GM12878 (cell line): ENCODE results near the gene HINFP. TPM values are rescaled to one million over a fixed set of nuclear protein-coding genes. Genes with fewer than 3 reads are reported as not detected.

Experiments
- ATAC-seq: fragments of 200-7000 bp; cut with Tn5 transposase; 3 replicates; pipeline ENCODE4 v1.9.1; 2020; ENCODE audit warnings: mild to moderate bottlenecking, moderate library complexity
- BruUV-seq: library from RNA; stranded (reverse); fragments of 400-500 nt; replicated peaks from 2 replicates; lab custom pipeline; 2021; lab: Mats Ljungman, UMichigan
- CTCF ChIA-PET: fragments of 300-600 bp; sonication (Branson Sonifier 250); formaldehyde crosslinking; extraction: SDS; loops from one replicate; lab custom pipeline; 2021; ENCODE audit warnings: inconsistent platforms; lab: Yijun Ruan, JAX
- POLR2A ChIA-PET: fragments of 350-600 bp; formaldehyde crosslinking; extraction: SDS; loops from one replicate; lab custom pipeline; 2021; ENCODE audit warnings: inconsistent platforms; lab: Charles Lee
- RAD21 ChIA-PET: fragments of 300-600 bp; sonication (Branson Sonifier 250); formaldehyde crosslinking; loops from one replicate; lab custom pipeline; 2023; ENCODE audit warnings: antibody characterized with exemption; ENCODE audit not compliant: unreplicated experiment; lab: Charles Lee
- SMC1A ChIA-PET: fragments of 300-600 bp; sonication (Branson Sonifier 250); formaldehyde crosslinking; loops from one replicate; lab custom pipeline; 2023; ENCODE audit not compliant: unreplicated experiment, uncharacterized antibody; lab: Charles Lee
- DNase-seq: peaks from one replicate; pipeline ENCODE4 v3.0.0-alpha.2; 2011; ENCODE audit warnings: low read depth, low spot score
- FAIRE-seq: peaks from 3 replicates; lab custom pipeline; 2011; peaks lifted over from hg19 to GRCh38; lab: Jason Lieb, UNC
- H2AFZ ChIP-seq: 2 replicates; pipeline ENCODE4 v1.6.0; 2011; ENCODE audit warnings: low read depth, low read length, control low read depth; ENCODE audit not compliant: control insufficient read depth
- H3K27ac ChIP-seq: 2 replicates; pipeline ENCODE4 v1.5.1; 2011; ENCODE audit warnings: control low read depth; ENCODE audit not compliant: control insufficient read depth, insufficient read depth
- H3K27me3 ChIP-seq, 2 experiments: replicated peaks in 1 of 2; 2 replicates each; pipeline versions ENCODE4 v1.6.0 to v1.6.1; 2011; ENCODE audit warnings: low read length in 1 of 2; ENCODE audit not compliant: control insufficient read depth in 2 of 2, insufficient read depth in 2 of 2
- H3K36me3 ChIP-seq, 2 experiments: 2 replicates each; pipeline ENCODE4 v1.5.1; 2011; ENCODE audit warnings: low read length in 1 of 2; ENCODE audit not compliant: control insufficient read depth in 2 of 2, insufficient read depth in 2 of 2
- H3K4me1 ChIP-seq: 2 replicates; pipeline ENCODE4 v1.6.1; 2011; ENCODE audit warnings: mild to moderate bottlenecking, low read length, moderate library complexity, mixed read lengths; ENCODE audit not compliant: control insufficient read depth, insufficient read depth
- H3K4me2 ChIP-seq: 2 replicates; pipeline ENCODE4 v1.6.0; 2011; ENCODE audit warnings: control low read depth; ENCODE audit not compliant: control insufficient read depth, insufficient read depth
- H3K4me3 ChIP-seq: fragments of 200-600 bp; sonication (generic); 2 replicates; pipeline ENCODE4 v1.5.1; 2016
- H3K79me2 ChIP-seq: 2 replicates; pipeline ENCODE4 v1.6.0; 2011; ENCODE audit warnings: low read length; ENCODE audit not compliant: control insufficient read depth, insufficient read depth
- H3K9ac ChIP-seq: 2 replicates; pipeline ENCODE4 v1.8.0; 2011; ENCODE audit warnings: low read length, control low read depth, mixed read lengths; ENCODE audit not compliant: control insufficient read depth, insufficient read depth
- H3K9me3 ChIP-seq: replicated peaks from 3 replicates; pipeline ENCODE4 v1.5.1; 2011; ENCODE audit warnings: mild to moderate bottlenecking, low read length; ENCODE audit not compliant: control insufficient read depth, insufficient read depth
- H4K20me1 ChIP-seq: 2 replicates; pipeline ENCODE4 v1.6.0; 2011; ENCODE audit not compliant: control insufficient read depth, insufficient read depth
- BCL11A ChIP-seq: IDR thresholded peaks from 2 replicates; pipeline ENCODE4 v1.6.1; 2011; ENCODE audit warnings: low read depth, low read length
- CBX3 ChIP-seq: fragments of 200-600 bp; sonication (generic); IDR thresholded peaks from 2 replicates; pipeline ENCODE4 v1.6.1; 2016; ENCODE audit warnings: low read depth, borderline replicate concordance
- EGR1 ChIP-seq, 2 experiments: IDR thresholded peaks; 1 replicate in 1 of 2; 2 replicates in 1 of 2; pipeline ENCODE4 v1.6.1; 2011 to 2012; ENCODE audit warnings: low read depth in 2 of 2, low read length in 2 of 2, borderline replicate concordance in 1 of 2, mild to moderate bottlenecking in 1 of 2, moderate library complexity in 1 of 2
- MYC ChIP-seq: IDR thresholded peaks from 2 replicates; pipeline ENCODE4 v1.6.1; 2011; ENCODE audit warnings: mild to moderate bottlenecking, low read length, moderate library complexity, inconsistent platforms; ENCODE audit not compliant: insufficient read depth, insufficient replicate concordance, insufficient read length, severe bottlenecking
- NRF1 ChIP-seq: conservative IDR thresholded peaks from 2 replicates; pipeline ENCODE4 v1.6.1; 2011; ENCODE audit warnings: mild to moderate bottlenecking, low read depth, low read length, improper control_type of control experiment
- TBL1XR1 ChIP-seq: IDR thresholded peaks from 2 replicates; pipeline ENCODE4 v1.6.1; 2012; ENCODE audit warnings: low read depth, low read length, improper control_type of control experiment
- WGBS: methylation state at CpG from one replicate; pipeline ENCODE4 v1.1.6; 2016; ENCODE audit warnings: low lambda C conversion rate; ENCODE audit not compliant: insufficient replicate concordance, insufficient coverage; ENCODE audit errors: missing lambda C conversion rate; 5-methylcytosine and 5-hydroxymethylcytosine counted together
- in situ Hi-C: fragments of 300-500 bp; cut with MboI; formaldehyde crosslinking; loops from 9 replicates; pipeline ENCODE4 v1.14.3; 2018; ENCODE audit warnings: mixed read lengths
- intact Hi-C: fragments of 100-400 bp; cut with micrococcal nuclease; formaldehyde crosslinking; loops from one replicate; pipeline ENCODE4 v1.14.2; 2022; ENCODE audit not compliant: unreplicated experiment
- polyA plus RNA-seq, 11 experiments: library from polyadenylated mRNA; depleted of rRNA in 4 of 11; unstranded in 6 of 11; stranded (reverse) in 5 of 11; fragments of >200 nt; fragmentation: Nextera tagmentation in 4 of 11; fragmentation: Illumina TruSeq in 1 of 11; extraction: Ambion mirVana in 4 of 11; extraction: Trizol in 1 of 11; gene quantifications; 1 replicate in 1 of 11; 2 replicates in 10 of 11; pipeline versions ENCODE4 v1.2.1 to v1.2.3, GENCODE V29; 2011 to 2016; ENCODE audit warnings: inconsistent platforms in 2 of 11, missing spikeins in 2 of 11, low read depth in 1 of 11
- total RNA-seq, 4 experiments: library from RNA; depleted of rRNA in 3 of 4; stranded (reverse); fragments of >200 nt in 3 of 4; fragmentation: Illumina TruSeq in 1 of 4; extraction: Trizol in 1 of 4; gene quantifications; 2 replicates each; pipeline versions ENCODE4 v1.2.1 to v1.2.3, GENCODE V29; 2013 to 2021
- TF ChIP-seq, protein P1 (sequence below): fragments of 450-650 bp; conservative IDR thresholded peaks from 2 replicates; pipeline ENCODE4 v1.6.1; 2017; ENCODE audit warnings: mild to moderate bottlenecking, moderate library complexity
- TF ChIP-seq, protein P2 (sequence below): fragments of 450-650 bp; IDR thresholded peaks from 2 replicates; pipeline ENCODE4 v1.6.1; 2017; ENCODE audit warnings: mild to moderate bottlenecking, moderate library complexity

Gene HINFP
- total and polyA plus RNA-seq, 10 of the 15 experiments (the other 5 are each of a cell fraction or from before 2014, with no cell fraction given), result 13.1 to 26.3 (median 18.6) TPM

DNA sequence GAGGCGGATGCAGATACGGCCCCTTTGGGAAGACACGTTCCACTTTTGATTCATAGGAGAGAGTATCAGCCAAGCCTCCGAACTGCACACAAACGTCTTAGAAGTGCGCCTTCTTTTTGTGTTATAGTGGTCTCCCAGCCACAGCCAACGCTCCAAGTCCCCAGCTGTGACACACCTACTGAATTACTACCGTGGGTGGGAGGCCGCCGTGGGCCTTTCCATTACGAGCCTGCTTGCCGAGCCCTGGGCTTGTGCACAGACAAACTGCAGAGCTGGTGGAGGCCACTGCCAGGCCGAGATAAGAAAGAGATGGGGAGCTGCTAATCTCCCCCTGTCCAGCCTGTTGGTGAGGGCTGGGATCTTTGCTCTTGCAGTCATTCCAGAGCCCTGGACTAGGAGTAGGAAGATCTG is 35.9 kb upstream of the HINFP start:
- in situ Hi-C loops, result no loop called here
- RAD21 ChIA-PET, result interaction anchor here (0.5 to 2.3 kb wide), 19 partner anchors 10 to 238 kb away, joined by 3 to 16 read pairs (median 4); partner anchors contain the start of genes C2CD2L, CBL, CENATAC and DPAGT1
- Histone ChIP-seq H3K27ac (peak overlapping the region; percentile 94), H2AFZ (peak overlapping the region; percentile 96), H3K4me2 (peak overlapping the region; percentile 97), H3K9ac (peak overlapping the region; percentile 62), H3K4me1 (peaks cover 10% of the 10 kb centered on the region), H3K4me3 (peak overlapping the region; percentile 97), H3K79me2 (peaks cover 12% of the 10 kb centered on the region), H3K36me3 (peaks cover 6 to 10% of the 10 kb centered on the region in 2 experiments; a peak in 3 of 4 replicates), H3K9me3 (no peaks in the 10 kb centered on the region), H4K20me1 (no peaks in the 10 kb centered on the region), H3K27me3 (no peaks in the 10 kb centered on the region)
- DNase-seq (no peak), ATAC-seq (peak; percentile 46), FAIRE-seq (peak; percentile 13)
- SMC1A ChIA-PET, result interaction anchor here (0.7 to 2.1 kb wide), 4 partner anchors 17 to 81 kb away, joined by 3 to 9 read pairs (median 6); partner anchors contain the start of genes C2CD2L, DPAGT1 and VPS11
- BruUV-seq, result TSS peak; percentile 91
- POLR2A ChIA-PET, result interaction anchor here (0.6 to 5.4 kb wide), 23 partner anchors 12 to 1359 kb away, joined by 3 to 69 read pairs (median 4); partner anchors contain the start of genes C2CD2L, CBL, CENATAC and DPAGT1
- TF ChIP-seq MYC (no peak), TBL1XR1 (no peak), EGR1 (IDR thresholded peaks at IDR 0.05; ENCODE audit: borderline replicate concordance in 1 of 2, low read depth in 2 of 2, low read length in 2 of 2) (peak in 1 of 2 experiments; percentile 51; a peak in 1 of 3 replicates), CBX3 (no peak), NRF1 (no peak), BCL11A (no peak)
- TF ChIP-seq, protein P1, sequence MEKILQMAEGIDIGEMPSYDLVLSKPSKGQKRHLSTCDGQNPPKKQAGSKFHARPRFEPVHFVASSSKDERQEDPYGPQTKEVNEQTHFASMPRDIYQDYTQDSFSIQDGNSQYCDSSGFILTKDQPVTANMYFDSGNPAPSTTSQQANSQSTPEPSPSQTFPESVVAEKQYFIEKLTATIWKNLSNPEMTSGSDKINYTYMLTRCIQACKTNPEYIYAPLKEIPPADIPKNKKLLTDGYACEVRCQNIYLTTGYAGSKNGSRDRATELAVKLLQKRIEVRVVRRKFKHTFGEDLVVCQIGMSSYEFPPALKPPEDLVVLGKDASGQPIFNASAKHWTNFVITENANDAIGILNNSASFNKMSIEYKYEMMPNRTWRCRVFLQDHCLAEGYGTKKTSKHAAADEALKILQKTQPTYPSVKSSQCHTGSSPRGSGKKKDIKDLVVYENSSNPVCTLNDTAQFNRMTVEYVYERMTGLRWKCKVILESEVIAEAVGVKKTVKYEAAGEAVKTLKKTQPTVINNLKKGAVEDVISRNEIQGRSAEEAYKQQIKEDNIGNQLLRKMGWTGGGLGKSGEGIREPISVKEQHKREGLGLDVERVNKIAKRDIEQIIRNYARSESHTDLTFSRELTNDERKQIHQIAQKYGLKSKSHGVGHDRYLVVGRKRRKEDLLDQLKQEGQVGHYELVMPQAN, result peak; percentile 17
- TF ChIP-seq, protein P2, sequence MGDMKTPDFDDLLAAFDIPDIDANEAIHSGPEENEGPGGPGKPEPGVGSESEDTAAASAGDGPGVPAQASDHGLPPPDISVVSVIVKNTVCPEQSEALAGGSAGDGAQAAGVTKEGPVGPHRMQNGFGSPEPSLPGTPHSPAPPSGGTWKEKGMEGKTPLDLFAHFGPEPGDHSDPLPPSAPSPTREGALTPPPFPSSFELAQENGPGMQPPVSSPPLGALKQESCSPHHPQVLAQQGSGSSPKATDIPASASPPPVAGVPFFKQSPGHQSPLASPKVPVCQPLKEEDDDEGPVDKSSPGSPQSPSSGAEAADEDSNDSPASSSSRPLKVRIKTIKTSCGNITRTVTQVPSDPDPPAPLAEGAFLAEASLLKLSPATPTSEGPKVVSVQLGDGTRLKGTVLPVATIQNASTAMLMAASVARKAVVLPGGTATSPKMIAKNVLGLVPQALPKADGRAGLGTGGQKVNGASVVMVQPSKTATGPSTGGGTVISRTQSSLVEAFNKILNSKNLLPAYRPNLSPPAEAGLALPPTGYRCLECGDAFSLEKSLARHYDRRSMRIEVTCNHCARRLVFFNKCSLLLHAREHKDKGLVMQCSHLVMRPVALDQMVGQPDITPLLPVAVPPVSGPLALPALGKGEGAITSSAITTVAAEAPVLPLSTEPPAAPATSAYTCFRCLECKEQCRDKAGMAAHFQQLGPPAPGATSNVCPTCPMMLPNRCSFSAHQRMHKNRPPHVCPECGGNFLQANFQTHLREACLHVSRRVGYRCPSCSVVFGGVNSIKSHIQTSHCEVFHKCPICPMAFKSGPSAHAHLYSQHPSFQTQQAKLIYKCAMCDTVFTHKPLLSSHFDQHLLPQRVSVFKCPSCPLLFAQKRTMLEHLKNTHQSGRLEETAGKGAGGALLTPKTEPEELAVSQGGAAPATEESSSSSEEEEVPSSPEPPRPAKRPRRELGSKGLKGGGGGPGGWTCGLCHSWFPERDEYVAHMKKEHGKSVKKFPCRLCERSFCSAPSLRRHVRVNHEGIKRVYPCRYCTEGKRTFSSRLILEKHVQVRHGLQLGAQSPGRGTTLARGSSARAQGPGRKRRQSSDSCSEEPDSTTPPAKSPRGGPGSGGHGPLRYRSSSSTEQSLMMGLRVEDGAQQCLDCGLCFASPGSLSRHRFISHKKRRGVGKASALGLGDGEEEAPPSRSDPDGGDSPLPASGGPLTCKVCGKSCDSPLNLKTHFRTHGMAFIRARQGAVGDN, result no peak
- CTCF ChIA-PET, result interaction anchor here (0.8 to 2.8 kb wide), 12 partner anchors 10 to 295 kb away, joined by 3 to 11 read pairs (median 4); partner anchors contain the start of genes C2CD2L, DDX6, HYOU1 and VPS11
- WGBS, result 0% methylated on average over 13 of the region's 13 CpGs
- intact Hi-C loops, result no loop called here
